MM.1S (cell line): Measurements from ENCODE around the gene VPS13C.

Experiments used
- EZH2 ChIP-seq: fragments of 300-600 bp; sonication (generic); optimal IDR thresholded peaks from 2 replicates; pipeline ENCODE3; 2017; ENCODE audit warnings: low read depth, mild to moderate bottlenecking, antibody characterized with exemption, low read length, mixed read lengths
- EZH2phosphoT487 ChIP-seq: fragments of 300-600 bp; sonication (generic); IDR thresholded peaks from 2 replicates; pipeline ENCODE4 v1.6.1; 2018; ENCODE audit warnings: antibody characterized with exemption, low read length
- TF ChIP-seq, protein P1 (sequence below): fragments of 300-600 bp; sonication (generic); IDR thresholded peaks from 2 replicates; pipeline ENCODE4 v1.5.1; 2016; ENCODE audit warnings: antibody characterized with exemption, low read length, mixed read lengths

- TF ChIP-seq, protein P1, sequence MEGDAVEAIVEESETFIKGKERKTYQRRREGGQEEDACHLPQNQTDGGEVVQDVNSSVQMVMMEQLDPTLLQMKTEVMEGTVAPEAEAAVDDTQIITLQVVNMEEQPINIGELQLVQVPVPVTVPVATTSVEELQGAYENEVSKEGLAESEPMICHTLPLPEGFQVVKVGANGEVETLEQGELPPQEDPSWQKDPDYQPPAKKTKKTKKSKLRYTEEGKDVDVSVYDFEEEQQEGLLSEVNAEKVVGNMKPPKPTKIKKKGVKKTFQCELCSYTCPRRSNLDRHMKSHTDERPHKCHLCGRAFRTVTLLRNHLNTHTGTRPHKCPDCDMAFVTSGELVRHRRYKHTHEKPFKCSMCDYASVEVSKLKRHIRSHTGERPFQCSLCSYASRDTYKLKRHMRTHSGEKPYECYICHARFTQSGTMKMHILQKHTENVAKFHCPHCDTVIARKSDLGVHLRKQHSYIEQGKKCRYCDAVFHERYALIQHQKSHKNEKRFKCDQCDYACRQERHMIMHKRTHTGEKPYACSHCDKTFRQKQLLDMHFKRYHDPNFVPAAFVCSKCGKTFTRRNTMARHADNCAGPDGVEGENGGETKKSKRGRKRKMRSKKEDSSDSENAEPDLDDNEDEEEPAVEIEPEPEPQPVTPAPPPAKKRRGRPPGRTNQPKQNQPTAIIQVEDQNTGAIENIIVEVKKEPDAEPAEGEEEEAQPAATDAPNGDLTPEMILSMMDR = no peak
- TF ChIP-seq EZH2phosphoT487 = no peak
- no peak for TF ChIP-seq EZH2
These were observed 9.3 kb upstream of the VPS13C start for GRCh38 chr15:62069551-62069950.
